ENCODE results near the gene TGM3.

GRCh38 chr20:2295286-2295685, 515 bp upstream of the TGM3 start:
- TF ChIP-seq CTCF (IDR thresholded peaks at IDR 0.05) (no peak), ZFX (IDR thresholded peaks at IDR 0.05; ENCODE audit: borderline replicate concordance) (no peak)
